HG02970 (cell line): ENCODE results near the gene SLC37A1.
"Not testable (repeated sequence)": the region's sequence is repeated elsewhere in the genome, so short reads cannot be mapped to it uniquely, and the experiment has no call there.

Source experiments
- ATAC-seq: cut with Tn5 transposase; IDR thresholded peaks from one replicate; pipeline ENCODE4 v1.9.1; 2021; ENCODE audit warnings: mild to moderate bottlenecking, moderate library complexity, moderate number of reproducible peaks; ENCODE audit not compliant: unreplicated experiment, low FRiP score

SLC37A1 gene

DNA sequence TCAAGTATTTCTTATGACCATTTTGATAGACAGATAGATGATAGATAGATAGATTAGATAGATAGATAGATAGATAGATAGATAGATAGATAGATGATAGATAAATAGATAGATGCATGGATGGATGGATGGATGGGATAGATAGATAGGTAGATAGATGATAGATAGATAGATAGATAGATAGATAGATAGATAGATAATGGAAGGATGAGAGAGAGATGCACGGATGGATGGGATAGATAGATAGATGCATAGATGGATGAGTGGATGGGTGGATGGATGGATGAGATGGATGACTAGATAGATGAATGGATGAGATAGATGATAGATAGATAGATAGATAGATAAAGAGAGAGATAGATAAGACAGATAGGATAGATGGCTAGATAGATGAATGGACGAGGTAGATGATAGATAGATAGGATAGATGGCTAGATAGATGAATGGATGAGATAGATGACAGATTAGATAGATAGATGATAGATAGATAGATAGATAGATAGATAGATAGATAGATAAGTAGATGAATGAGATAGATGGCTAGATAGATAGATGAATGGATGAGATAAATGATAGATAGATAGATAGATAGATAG, 114.9 kb downstream of the SLC37A1 start:
- not testable (repeated sequence) for ATAC-seq

DNA sequence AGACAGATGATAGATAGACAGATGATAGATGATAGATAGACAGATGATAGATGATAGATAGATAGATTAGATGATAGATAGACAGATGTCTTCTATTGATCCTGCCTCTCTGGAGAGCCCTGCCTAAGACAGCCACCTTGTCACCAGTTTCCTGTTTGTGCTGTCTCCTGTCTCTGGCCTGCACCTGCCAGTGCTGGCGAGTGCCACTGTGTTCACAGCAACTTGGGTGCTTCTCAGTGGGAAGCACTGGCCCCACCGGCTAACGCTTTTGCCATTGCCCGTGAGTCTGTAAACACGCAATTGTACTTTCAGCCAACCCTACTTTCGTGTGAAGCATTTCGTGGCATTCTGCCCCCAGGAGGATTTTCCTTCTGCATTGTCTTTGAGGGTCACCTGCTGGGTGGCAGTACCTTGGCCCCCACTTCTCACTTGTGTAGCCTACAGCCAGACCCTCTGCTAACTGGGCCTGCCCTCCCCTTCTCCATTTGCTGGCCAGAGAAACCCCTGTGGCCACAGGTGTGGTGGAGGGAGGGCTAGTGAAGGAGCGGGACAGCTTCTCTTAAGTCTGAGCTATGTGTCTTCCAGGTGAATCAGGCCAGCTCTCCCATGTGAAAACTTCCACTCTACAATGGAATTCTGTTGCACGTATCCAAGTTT, 116.4 kb downstream of the SLC37A1 start:
- no peak for ATAC-seq

DNA sequence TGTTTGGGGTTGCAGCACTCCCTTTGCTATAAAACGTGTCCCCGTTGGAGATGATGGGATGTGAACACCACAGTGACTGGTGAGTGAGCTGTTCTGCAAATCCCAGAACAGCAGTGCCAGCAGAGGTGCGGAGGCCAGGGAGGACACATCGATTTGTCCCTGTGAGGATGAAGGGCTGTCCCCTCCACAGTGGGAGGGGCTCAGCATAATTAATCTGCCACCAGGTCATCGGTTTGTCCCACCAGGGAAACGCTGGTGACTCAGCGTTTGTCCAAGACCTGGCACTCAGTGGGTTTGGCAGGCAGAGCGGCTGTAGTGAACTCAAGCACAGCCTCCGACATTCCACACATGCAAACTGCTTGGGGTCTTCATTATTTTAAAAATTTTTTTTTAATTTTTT, 117.0 kb downstream of the SLC37A1 start:
- no peak for ATAC-seq
